HepG2 (cell line): Measurements from ENCODE around the gene TMPRSS15. TPM values are rescaled to one million over a fixed set of nuclear protein-coding genes. Genes with fewer than 3 reads are reported as not detected.

ENCODE experiments used
- ATAC-seq: fragments of 200-7000 bp; cut with Tn5 transposase; 3 replicates; pipeline ENCODE4 v1.9.1; 2020; ENCODE audit warnings: mild to moderate bottlenecking, moderate library complexity
- BruUV-seq: library from RNA; stranded (reverse); fragments of 400-500 nt; replicated peaks from 2 replicates; lab custom pipeline; 2021; lab: Mats Ljungman, UMichigan
- CTCF ChIA-PET: fragments of 300-600 bp; formaldehyde crosslinking; extraction: SDS; loops from one replicate; lab custom pipeline; 2021; ENCODE audit warnings: low total read pairs, inconsistent platforms, low intra/inter-chr PET ratio; lab: Yijun Ruan, JAX
- POLR2A ChIA-PET: fragments of 350-600 bp; sonication (Branson Sonifier 250); formaldehyde crosslinking; loops from one replicate; lab custom pipeline; 2020; ENCODE audit warnings: antibody characterized with exemption, inconsistent platforms; lab: Yijun Ruan, JAX
- DNase-seq: peaks from one replicate; pipeline ENCODE4 v3.0.0-alpha.2; 2015; ENCODE audit warnings: low spot score
- FAIRE-seq: peaks from 3 replicates; lab custom pipeline; 2011; peaks lifted over from hg19 to GRCh38; lab: Jason Lieb, UNC
- H2AFZ ChIP-seq: one replicate; pipeline ENCODE4 v1.6.1; 2011; ENCODE audit warnings: low read length, inconsistent platforms
- H3K27ac ChIP-seq: fragments of 300-600 bp; 3 replicates; pipeline ENCODE4 v1.8.0; 2011; ENCODE audit warnings: mixed run types, mild to moderate bottlenecking, mixed read lengths, low read length, inconsistent platforms; ENCODE audit not compliant: insufficient read depth; ENCODE audit errors: extremely low read length
- H3K27me3 ChIP-seq, 2 experiments: fragments of 200-600 bp in 1 of 2; 2 replicates in 1 of 2; 3 replicates in 1 of 2; pipeline versions ENCODE4 v1.6.0 to v1.8.0; 2011; ENCODE audit warnings: low read length in 2 of 2, mild to moderate bottlenecking in 2 of 2, moderate library complexity in 2 of 2, inconsistent platforms in 1 of 2; ENCODE audit not compliant: insufficient read depth in 2 of 2, control insufficient read depth in 1 of 2
- H3K36me3 ChIP-seq, 2 experiments: fragments of 200-600 bp in 1 of 2; replicated peaks in 1 of 2; 2 replicates in 1 of 2; 3 replicates in 1 of 2; pipeline versions ENCODE4 v1.5.1 to v1.8.0; 2011; ENCODE audit warnings: low read length in 2 of 2, inconsistent platforms in 1 of 2; ENCODE audit not compliant: insufficient read depth in 2 of 2, control insufficient read depth in 1 of 2
- H3K4me1 ChIP-seq: 2 replicates; pipeline ENCODE4 v1.5.1; 2012; ENCODE audit warnings: low read length, inconsistent platforms; ENCODE audit not compliant: insufficient read depth
- H3K4me2 ChIP-seq: 2 replicates; pipeline ENCODE4 v1.6.0; 2011; ENCODE audit warnings: low read depth, low read length, inconsistent platforms
- H3K4me3 ChIP-seq, 3 experiments: fragments of 200-600 bp in 1 of 3; sonication (generic), shearing (Covaris generic) in 1 of 3; replicated peaks in 1 of 3; 2 replicates each; pipeline ENCODE4 v1.5.1; 2011 to 2016; ENCODE audit warnings: low read length in 3 of 3, inconsistent platforms in 2 of 3, low read depth in 2 of 3, mild to moderate bottlenecking in 2 of 3, control low read depth in 1 of 3, mixed read lengths in 1 of 3; ENCODE audit not compliant: insufficient read depth in 1 of 3
- H3K79me2 ChIP-seq: one replicate; pipeline ENCODE4 v1.6.1; 2011; ENCODE audit warnings: low read length, inconsistent platforms; ENCODE audit not compliant: insufficient read depth
- H3K9ac ChIP-seq: 2 replicates; pipeline ENCODE4 v1.6.0; 2011; ENCODE audit warnings: mild to moderate bottlenecking, low read depth, low read length, inconsistent platforms; ENCODE audit not compliant: insufficient read depth
- H3K9me3 ChIP-seq: 2 replicates; pipeline ENCODE4 v1.5.1; 2012; ENCODE audit warnings: mild to moderate bottlenecking, low read length
- H4K20me1 ChIP-seq: 2 replicates; pipeline ENCODE4 v1.6.0; 2011; ENCODE audit warnings: inconsistent platforms, mild to moderate bottlenecking, low read length, moderate library complexity; ENCODE audit not compliant: insufficient read depth
- CREBL2 ChIP-seq: sonication (generic); formaldehyde crosslinking; IDR thresholded peaks from 2 replicates; pipeline ENCODE4 v1.8.1; 2023; ENCODE audit warnings: missing genetic modification reagents, mild to moderate bottlenecking, borderline replicate concordance
- E2F5 ChIP-seq: sonication (generic); formaldehyde crosslinking; conservative IDR thresholded peaks from 2 replicates; pipeline ENCODE4 v1.4.0; 2020; ENCODE audit warnings: missing genetic modification reagents
- ETV6 ChIP-seq: sonication (generic); formaldehyde crosslinking; conservative IDR thresholded peaks from 2 replicates; pipeline ENCODE4 v1.4.0; 2020; ENCODE audit warnings: missing genetic modification reagents
- NBN ChIP-seq: fragments of 450-650 bp; conservative IDR thresholded peaks from 2 replicates; pipeline ENCODE4 v1.6.1; 2017
- RBAK ChIP-seq: sonication (generic); formaldehyde crosslinking; IDR thresholded peaks from 2 replicates; pipeline ENCODE4 v1.5.1; 2020; ENCODE audit warnings: mild to moderate bottlenecking, missing genetic modification reagents
- SMAD1 ChIP-seq: sonication (generic); formaldehyde crosslinking; IDR thresholded peaks from 2 replicates; pipeline ENCODE4 v1.4.0; 2020; ENCODE audit warnings: missing genetic modification reagents, low read depth, mild to moderate bottlenecking, borderline replicate concordance
- STAT5B ChIP-seq: sonication (generic); formaldehyde crosslinking; IDR thresholded peaks from 2 replicates; pipeline ENCODE4 v1.4.0; 2020; ENCODE audit warnings: missing genetic modification reagents
- TEAD3 ChIP-seq: optimal IDR thresholded peaks from 2 replicates; pipeline ENCODE3; 2016; ENCODE audit warnings: borderline replicate concordance
- TGIF2 ChIP-seq: IDR thresholded peaks from 2 replicates; pipeline ENCODE4 v1.6.1; 2016; ENCODE audit warnings: control low read depth, missing compliant biosample characterization
- THAP7 ChIP-seq: sonication (generic); formaldehyde crosslinking; IDR thresholded peaks from 2 replicates; pipeline ENCODE4 v1.8.1; 2023; ENCODE audit warnings: mild to moderate bottlenecking, missing genetic modification reagents
- ZGPAT ChIP-seq: IDR thresholded peaks from 2 replicates; pipeline ENCODE4 v1.6.1; 2016; ENCODE audit warnings: mild to moderate bottlenecking
- ZNF75D ChIP-seq: sonication (generic); formaldehyde crosslinking; IDR thresholded peaks from 2 replicates; pipeline ENCODE4 v1.8.1; 2023; ENCODE audit warnings: missing genetic modification reagents, mild to moderate bottlenecking, borderline replicate concordance
- ZNF761 ChIP-seq: sonication (generic); formaldehyde crosslinking; conservative IDR thresholded peaks from 2 replicates; pipeline ENCODE4 v1.4.0; 2020; ENCODE audit warnings: mild to moderate bottlenecking, missing genetic modification reagents
- ZNF790 ChIP-seq: sonication (generic); formaldehyde crosslinking; IDR thresholded peaks from 2 replicates; pipeline ENCODE4 v1.8.0; 2022; ENCODE audit warnings: missing genetic modification reagents, mild to moderate bottlenecking, borderline replicate concordance
- WGBS: methylation state at CpG from one replicate; pipeline ENCODE4 v1.1.6; 2017; ENCODE audit warnings: low lambda C conversion rate; 5-methylcytosine and 5-hydroxymethylcytosine counted together
- in situ Hi-C: cut with HindIII; loops from 2 replicates; pipeline ENCODE4 v1.10.0; 2017; ENCODE audit warnings: low pct_unique_long_range_greater_than_20kb; ENCODE audit not compliant: extremely low pct_ligation_motif_present
- intact Hi-C: fragments of 100-400 bp; cut with micrococcal nuclease; formaldehyde crosslinking; loops from one replicate; pipeline ENCODE4 v1.10.0; 2022; ENCODE audit not compliant: unreplicated experiment
- polyA plus RNA-seq, 8 experiments: library from polyadenylated mRNA; depleted of rRNA in 3 of 8; stranded (reverse) in 7 of 8; unstranded in 1 of 8; fragments of >200 nt; fragmentation: Illumina TruSeq in 4 of 8; extraction: Trizol in 4 of 8; gene quantifications; 2 replicates each; pipeline versions ENCODE4 v1.2.1 to v1.2.3, GENCODE V29; 2011 to 2016; ENCODE audit warnings: low read depth in 4 of 8, missing spikeins in 1 of 8, mixed read lengths in 1 of 8; ENCODE audit not compliant: insufficient read depth in 1 of 8
- total RNA-seq, 5 experiments: library from RNA; depleted of rRNA; stranded (reverse); fragments of >200 nt; fragmentation: Illumina TruSeq; extraction: Trizol; gene quantifications; 2 replicates each; pipeline ENCODE4 v1.2.3, GENCODE V29; 2016; ENCODE audit warnings: low read depth in 1 of 5

The TMPRSS15 gene
- total and polyA plus RNA-seq, 2 of the 13 experiments (the other 11 are each of a cell fraction or from before 2014, with no cell fraction given): not detected

- in situ Hi-C loops: no loop called here
- no peak overlapping the region for H3K4me3 ChIP-seq
- TF ChIP-seq ZNF790 (CRISPR knock-in tag) (no peak), THAP7 (CRISPR knock-in tag) (no peak), TEAD3 (CRISPR knock-in tag) (no peak), SMAD1 (no peak), E2F5 (CRISPR knock-in tag) (no peak), ZNF75D (CRISPR knock-in tag) (no peak)
- TF ChIP-seq, all 625 proteins: peak for 0
- no peak for ATAC-seq
- Histone ChIP-seq H3K36me3 (no peaks in the 10 kb centered on the region), H3K27me3 (no peaks in the 10 kb centered on the region), H2AFZ (no peak overlapping the region), H3K27ac (no peak overlapping the region), H3K4me1 (0 out of 2 replicates have a peak, but pooled peaks cover under 1% of the 10 kb centered on the region), H3K9ac (no peak overlapping the region), H3K4me2 (no peak overlapping the region), H4K20me1 (no peaks in the 10 kb centered on the region), H3K9me3 (no peaks in the 10 kb centered on the region), H3K79me2 (no peaks in the 10 kb centered on the region)
- intact Hi-C loops: no loop called here
- ChIA-PET CTCF (no interaction called here), POLR2A (no interaction called here)
- no peak for FAIRE-seq
- BruUV-seq: no TSS peak
- no peak for DNase-seq
Observed at GRCh38 chr21:18251065-18251464, 152.5 kb downstream of the TMPRSS15 start.

- Histone ChIP-seq H3K4me2 (no peak overlapping the region), H3K27ac (no peak overlapping the region), H3K27me3 (peaks cover 0 to 3% of the 10 kb centered on the region in 2 experiments; a peak in 1 of 5 replicates), H3K4me1 (peaks cover 9% of the 10 kb centered on the region; the same call in 1 of the 2 replicates), H3K79me2 (no peaks in the 10 kb centered on the region), H2AFZ (no peak overlapping the region), H3K9me3 (no peaks in the 10 kb centered on the region), H3K36me3 (no peaks in the 10 kb centered on the region), H3K4me3 (no peak overlapping the region), H4K20me1 (no peaks in the 10 kb centered on the region), H3K9ac (no peak overlapping the region)
- CTCF ChIA-PET: no interaction called here
- FAIRE-seq (no peak), ATAC-seq (peak; percentile 60; the same call in 2 of the 3 replicates), DNase-seq (no peak)
- POLR2A ChIA-PET: no interaction called here
- WGBS: 0% methylated on average over 2 of the region's 2 CpGs
- intact Hi-C loops (no loop called here), in situ Hi-C loops (no loop called here)
- BruUV-seq: no TSS peak
- TF ChIP-seq RBAK (CRISPR knock-in tag): no peak
- TF ChIP-seq NBN: no peak
- TF ChIP-seq ZNF761: no peak
- no peak for TF ChIP-seq ZGPAT (CRISPR knock-in tag)
- no peak for TF ChIP-seq TGIF2 (CRISPR knock-in tag)
- no peak for TF ChIP-seq ETV6 (CRISPR knock-in tag)
- no peak for TF ChIP-seq STAT5B (CRISPR knock-in tag)
- no peak for TF ChIP-seq CREBL2 (CRISPR knock-in tag)
Observed at GRCh38 chr21:18249672-18250071, 153.9 kb downstream of the TMPRSS15 start.
